Measurements from ENCODE around the gene ZNF780B.

ZNF780B gene

GRCh38 chr19:39987167-39987566, 68.9 kb downstream of the ZNF780B start:
- intact Hi-C loops (cut with DNase I): no loop called here
- DNase-seq: no peak

GRCh38 chr19:39986643-39987042, 69.4 kb downstream of the ZNF780B start:
- no peak for DNase-seq
- intact Hi-C loops (cut with DNase I): no loop called here

- DNase-seq: no peak
- intact Hi-C loops (cut with DNase I): no loop called here
These were observed 72.2 kb downstream of the ZNF780B start for GRCh38 chr19:39983695-39984300.

- intact Hi-C loops (cut with DNase I): no loop called here
- DNase-seq: no peak
These were observed 73.1 kb downstream of the ZNF780B start for GRCh38 chr19:39982883-39983282.
